ENCODE measurements around the gene POLR1H.

POLR1H gene

DNA sequence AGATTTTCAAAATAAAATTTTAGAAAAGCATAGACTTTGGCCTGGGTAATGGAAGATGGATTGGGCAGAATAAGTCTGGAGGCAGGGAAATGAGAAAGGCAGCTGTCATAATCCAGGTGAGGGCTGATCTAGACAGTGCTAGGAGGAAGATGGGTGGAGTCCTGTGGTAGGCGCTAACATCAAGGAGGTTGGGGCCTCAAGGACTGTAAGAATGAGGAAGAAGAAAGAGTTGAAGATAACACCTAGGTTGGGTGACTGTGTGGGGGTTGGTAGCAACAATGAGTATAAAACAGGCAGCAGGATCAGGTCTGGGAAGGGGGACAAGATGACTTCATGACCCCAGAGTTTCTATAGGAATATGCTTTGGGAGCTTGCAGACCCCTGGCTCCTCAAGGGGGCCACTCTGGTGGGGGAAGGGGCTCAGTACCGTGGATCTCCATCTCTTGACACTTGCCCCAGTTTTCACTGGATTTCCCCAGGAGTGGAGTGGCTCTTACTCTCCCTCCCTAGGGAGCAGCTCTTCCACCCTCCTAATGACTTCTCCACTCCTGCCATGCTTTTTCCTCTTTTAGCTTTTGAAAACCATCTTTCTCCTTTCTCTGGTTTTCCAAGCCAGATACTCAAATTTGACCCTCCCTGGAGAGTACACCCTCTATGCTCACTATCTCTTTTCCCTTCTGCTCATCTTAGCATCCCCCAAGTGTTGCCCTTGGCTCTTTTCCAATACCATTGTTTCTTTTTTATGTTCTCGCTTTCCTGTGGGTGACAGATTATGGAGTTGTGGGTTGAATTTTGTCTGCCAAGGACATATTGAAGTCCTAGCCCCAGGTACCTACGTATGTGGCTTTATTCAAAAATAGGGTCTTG is 37.1 kb downstream of the POLR1H start:
- no peak for DNase-seq

GRCh38 chr6:30100154-30100553 is 39.1 kb downstream of the POLR1H start:
- DNase-seq: no peak

GRCh38 chr6:30100585-30101443 is 39.7 kb downstream of the POLR1H start:
- no peak for DNase-seq

DNA sequence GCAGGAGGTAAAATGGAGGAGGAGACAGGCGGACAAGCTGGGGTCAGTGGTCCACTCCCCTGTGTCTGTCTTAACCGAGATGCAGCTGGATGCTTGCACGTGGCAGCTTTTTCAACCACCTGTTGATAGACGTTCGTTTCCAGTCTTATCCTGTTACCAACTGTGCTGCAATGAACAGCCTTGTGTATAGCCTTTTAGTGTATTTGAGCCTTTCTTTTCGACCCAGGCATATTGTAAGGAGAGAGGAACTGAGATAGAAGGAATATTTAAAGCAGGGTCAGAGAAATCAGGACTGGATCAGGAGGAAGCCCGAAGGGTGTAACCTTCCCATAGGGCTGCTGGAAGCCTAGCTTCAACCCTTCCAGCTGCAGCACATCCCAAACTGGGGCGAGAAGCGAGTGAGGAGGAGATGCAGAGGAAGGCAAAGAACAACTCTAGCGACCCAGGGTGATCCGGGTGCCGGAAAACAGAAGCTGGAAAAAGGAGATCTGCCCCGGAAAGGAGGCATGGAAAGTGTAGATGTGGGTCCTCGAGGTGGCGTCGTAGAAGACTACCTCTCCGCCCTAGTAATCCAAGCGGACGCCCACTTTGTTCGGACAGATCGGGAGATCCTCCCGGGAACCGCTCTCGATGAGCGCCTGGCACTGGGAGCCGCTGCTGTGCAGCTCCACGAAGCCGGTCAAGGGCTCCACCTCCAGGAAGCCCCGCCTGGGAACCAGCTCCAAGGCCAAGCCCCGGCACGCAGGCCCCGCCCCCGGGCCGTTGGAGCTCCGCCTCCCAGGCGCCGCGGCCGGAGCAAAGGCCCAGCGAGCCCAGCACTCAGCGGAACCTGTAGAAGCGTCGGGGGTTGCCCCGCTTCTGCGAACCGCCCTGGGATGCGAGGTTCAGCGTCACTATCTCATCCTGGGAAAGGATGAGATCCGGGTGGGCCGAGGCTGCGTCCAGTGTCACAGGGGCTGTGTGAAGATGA is 40.7 kb downstream of the POLR1H start:
- DNase-seq: peak; percentile 74

GRCh38 chr6:30102414-30102969 is 41.4 kb downstream of the POLR1H start:
- DNase-seq: no peak

DNA sequence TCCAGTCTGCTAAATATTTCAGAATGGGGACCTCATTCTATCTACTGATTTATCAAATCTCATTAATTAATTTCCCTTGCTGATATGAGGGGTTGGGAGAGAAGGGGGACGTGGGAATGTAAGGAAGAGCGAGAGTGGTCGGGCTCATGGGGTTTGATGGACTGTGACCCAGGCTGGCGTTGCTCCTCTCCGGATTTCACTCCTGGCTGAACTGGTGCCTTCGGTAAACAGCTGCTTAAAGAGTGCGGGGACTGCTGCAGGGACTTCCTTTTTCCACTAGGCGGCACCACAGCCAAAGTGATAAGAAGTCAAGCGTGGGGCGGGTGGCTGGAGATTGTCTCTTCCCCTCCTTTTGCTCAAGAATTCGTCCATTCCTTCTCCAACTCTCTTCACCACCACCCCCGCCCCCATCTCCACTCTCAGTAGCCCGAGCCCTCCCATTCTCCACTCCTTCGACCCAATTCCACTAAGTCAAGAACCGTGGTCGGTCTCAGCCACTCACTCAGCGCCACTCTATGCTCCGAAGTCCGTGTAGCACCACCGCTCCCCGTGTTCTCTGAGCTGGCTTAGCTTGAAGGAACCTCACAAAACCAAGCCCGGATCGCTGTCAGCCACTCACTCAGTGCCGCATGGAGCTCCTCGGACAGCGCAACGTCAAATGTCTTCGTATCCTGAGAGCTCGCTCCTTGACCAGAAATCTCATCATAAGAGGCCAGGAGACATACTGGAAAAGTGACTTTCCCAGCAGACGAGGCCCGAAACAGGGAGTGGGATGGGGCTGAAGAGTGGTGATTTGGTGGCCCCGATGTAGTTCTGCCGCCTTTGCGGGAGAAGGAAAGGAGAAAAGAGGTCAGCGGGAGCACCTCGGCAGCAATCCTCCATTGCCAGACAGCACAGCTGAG is 42.2 kb downstream of the POLR1H start:
- peak; percentile 75 for DNase-seq

- no peak for DNase-seq
Measured at GRCh38 chr6:30103872-30104179, 42.8 kb downstream of the POLR1H start.

- no peak for DNase-seq
Measured at GRCh38 chr6:30104661-30105060, 43.6 kb downstream of the POLR1H start.

GRCh38 chr6:30111266-30111856 is 50.3 kb downstream of the POLR1H start:
- no peak for DNase-seq

GRCh38 chr6:30112402-30112994 is 51.4 kb downstream of the POLR1H start:
- DNase-seq: no peak

DNA sequence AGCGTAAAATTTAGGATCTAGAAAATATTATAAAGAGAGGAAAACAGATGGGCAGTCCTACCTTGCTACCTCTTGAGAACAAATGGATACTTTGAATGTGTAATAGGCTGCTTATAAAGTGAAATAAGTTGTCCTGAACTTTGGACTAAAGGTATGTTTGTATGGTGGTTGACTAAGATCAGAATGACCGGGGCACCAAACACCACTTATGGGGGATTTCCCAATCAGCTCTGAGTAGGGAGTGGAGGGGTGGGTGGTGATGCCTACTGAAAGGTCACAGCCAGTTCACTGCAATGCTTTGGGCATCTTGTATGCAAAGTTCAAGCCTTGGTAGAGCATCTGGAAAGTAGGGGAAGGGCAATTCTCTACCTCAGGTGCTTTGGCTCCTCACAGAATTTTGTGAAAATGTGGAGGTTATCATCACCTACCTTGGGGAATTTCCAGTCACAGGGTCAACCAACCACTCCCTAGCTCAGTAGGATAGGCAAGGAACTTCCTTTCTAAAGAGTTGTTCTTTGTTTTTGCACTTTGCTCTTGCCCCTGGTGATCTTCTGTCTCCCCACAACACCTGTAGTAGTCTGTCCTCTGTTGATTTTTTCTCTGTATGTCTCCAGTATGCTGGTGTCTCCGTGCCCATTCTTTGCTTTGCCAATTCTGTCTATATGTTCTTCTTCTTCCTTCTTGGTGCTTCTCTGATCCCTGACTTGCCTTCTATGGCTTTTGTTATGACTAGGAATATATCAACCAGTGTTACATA is 52.1 kb downstream of the POLR1H start, which contains the start of gene TRIM31:
Gene TRIM31, minus strand, starts transcription at position 88 of the 757 bp plus-strand sequence. CDS start 285 bp downstream, outside the sequence.
- DNase-seq: no peak

DNA sequence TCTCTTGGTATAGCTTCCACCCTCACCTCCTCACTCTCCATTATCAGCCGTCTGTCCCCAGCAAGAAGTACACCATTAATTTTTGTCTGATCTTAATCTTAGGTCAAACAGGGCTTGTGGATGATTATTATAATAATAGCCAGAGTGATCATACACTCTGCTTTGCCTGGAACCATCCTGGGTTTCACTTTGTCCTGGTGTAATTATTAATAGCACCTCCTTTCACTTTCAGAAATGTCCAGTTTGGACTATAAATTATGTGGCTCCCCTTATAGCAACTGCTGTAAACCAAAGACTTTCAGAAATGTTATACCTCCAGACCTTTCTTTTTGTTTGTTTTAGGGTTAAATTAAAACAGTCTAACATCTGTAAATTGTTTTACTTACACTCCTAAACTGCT is 52.8 kb downstream of the POLR1H start:
- no peak for DNase-seq

All from NCI-H774 (cell line).